Measurements from ENCODE around the gene NCAPH2.

- TF ChIP-seq ISL1 (CRISPR knock-in tag; IDR thresholded peaks at IDR 0.05) (no peak), TCF4 (CRISPR knock-in tag; IDR thresholded peaks at IDR 0.05; ENCODE audit: borderline replicate concordance) (no peak), ZFP30 (CRISPR knock-in tag; IDR thresholded peaks at IDR 0.05) (no peak), ESRRG (CRISPR knock-in tag; IDR thresholded peaks at IDR 0.05) (no peak), ARNTL (CRISPR knock-in tag; IDR thresholded peaks at IDR 0.05; ENCODE audit: borderline replicate concordance, low read depth) (no peak), PATZ1 (CRISPR knock-in tag; IDR thresholded peaks at IDR 0.05; ENCODE audit: borderline replicate concordance) (no peak), ZNF8 (CRISPR knock-in tag; IDR thresholded peaks at IDR 0.05) (no peak), CREB5 (CRISPR knock-in tag; IDR thresholded peaks at IDR 0.05; ENCODE audit: low read depth) (no peak), RARB (CRISPR knock-in tag; IDR thresholded peaks at IDR 0.05) (no peak)
Measured at GRCh38 chr22:50523806-50524675, 16.0 kb downstream of the NCAPH2 start.

All from SK-N-SH treated with all-trans-retinoic acid at 6 μM for 48 hours (cell line).